ENCODE data around the gene VMA21.

VMA21 gene

GRCh38 chrX:151396042-151396824 lies 773 bp upstream of the VMA21 start:
- peaks cover 3% of the 10 kb centered on the region for H3K27me3 Mint-ChIP-seq (ENCODE audit: low read depth)
- H3K4me1 Mint-ChIP-seq = peaks cover 43% of the 10 kb centered on the region
- H3K4me3 Mint-ChIP-seq = peak overlapping the region; percentile 83 to 92 (median 90)
- H3K36me3 Mint-ChIP-seq (ENCODE audit: low read depth) = no peaks in the 10 kb centered on the region
- peaks cover 6% of the 10 kb centered on the region for H3K9me3 Mint-ChIP-seq
- H3K27ac Mint-ChIP-seq = peak overlapping the region; percentile 98 to 100 (median 99)
- TF ChIP-seq, protein P1, sequence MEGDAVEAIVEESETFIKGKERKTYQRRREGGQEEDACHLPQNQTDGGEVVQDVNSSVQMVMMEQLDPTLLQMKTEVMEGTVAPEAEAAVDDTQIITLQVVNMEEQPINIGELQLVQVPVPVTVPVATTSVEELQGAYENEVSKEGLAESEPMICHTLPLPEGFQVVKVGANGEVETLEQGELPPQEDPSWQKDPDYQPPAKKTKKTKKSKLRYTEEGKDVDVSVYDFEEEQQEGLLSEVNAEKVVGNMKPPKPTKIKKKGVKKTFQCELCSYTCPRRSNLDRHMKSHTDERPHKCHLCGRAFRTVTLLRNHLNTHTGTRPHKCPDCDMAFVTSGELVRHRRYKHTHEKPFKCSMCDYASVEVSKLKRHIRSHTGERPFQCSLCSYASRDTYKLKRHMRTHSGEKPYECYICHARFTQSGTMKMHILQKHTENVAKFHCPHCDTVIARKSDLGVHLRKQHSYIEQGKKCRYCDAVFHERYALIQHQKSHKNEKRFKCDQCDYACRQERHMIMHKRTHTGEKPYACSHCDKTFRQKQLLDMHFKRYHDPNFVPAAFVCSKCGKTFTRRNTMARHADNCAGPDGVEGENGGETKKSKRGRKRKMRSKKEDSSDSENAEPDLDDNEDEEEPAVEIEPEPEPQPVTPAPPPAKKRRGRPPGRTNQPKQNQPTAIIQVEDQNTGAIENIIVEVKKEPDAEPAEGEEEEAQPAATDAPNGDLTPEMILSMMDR (IDR thresholded peaks at IDR 0.05; ENCODE audit: unreplicated experiment in 3 of 3) = no peak

DNA sequence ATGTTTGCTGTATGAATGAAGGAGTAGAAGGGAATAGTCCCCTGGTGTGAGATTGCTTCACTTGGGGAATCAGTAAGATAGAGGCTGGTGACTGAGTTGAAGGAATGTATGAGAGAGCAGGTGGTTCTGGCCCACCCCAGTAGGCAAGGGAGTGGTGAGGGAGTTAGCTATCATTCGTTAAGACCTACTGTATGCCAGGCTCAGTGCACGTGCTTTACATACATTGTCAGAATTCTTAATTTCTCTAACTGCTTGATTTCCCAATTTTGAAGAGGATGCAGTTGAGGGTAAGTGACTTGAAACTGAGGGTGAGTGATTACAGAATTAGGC lies 700 bp downstream of the VMA21 start:
- TF ChIP-seq, protein P1 (IDR thresholded peaks at IDR 0.05; ENCODE audit: unreplicated experiment in 3 of 3) = no peak
- Mint-ChIP-seq H3K36me3 (ENCODE audit: low read depth) (no peaks in the 10 kb centered on the region), H3K4me3 (peak overlapping the region; percentile 82 to 93 (median 91)), H3K4me1 (peaks cover 43% of the 10 kb centered on the region), H3K27me3 (ENCODE audit: low read depth) (peaks cover 3% of the 10 kb centered on the region), H3K9me3 (peaks cover 3% of the 10 kb centered on the region), H3K27ac (peak overlapping the region; percentile 70 to 90 (median 89))

- Mint-ChIP-seq H3K9me3 (peaks cover 3% of the 10 kb centered on the region), H3K27ac (peak overlapping the region in 1 of 3 experiments; percentile 66), H3K4me1 (peaks cover 46% of the 10 kb centered on the region), H3K27me3 (ENCODE audit: low read depth) (peaks cover 3% of the 10 kb centered on the region), H3K4me3 (peak overlapping the region; percentile 82 to 93 (median 91)), H3K36me3 (ENCODE audit: low read depth) (peaks cover 2% of the 10 kb centered on the region)
- TF ChIP-seq, protein P1 (IDR thresholded peaks at IDR 0.05; ENCODE audit: unreplicated experiment in 3 of 3) = no peak
Observed at GRCh38 chrX:151398346-151398745, 1.3 kb downstream of the VMA21 start.

GRCh38 chrX:151402719-151403390 lies 5.8 kb downstream of the VMA21 start:
- Mint-ChIP-seq H3K4me3 (no peak overlapping the region), H3K27ac (no peak overlapping the region), H3K4me1 (peaks cover 27% of the 10 kb centered on the region), H3K9me3 (peaks cover 2% of the 10 kb centered on the region), H3K27me3 (ENCODE audit: low read depth) (no peaks in the 10 kb centered on the region), H3K36me3 (ENCODE audit: low read depth) (peaks cover 14% of the 10 kb centered on the region)
- TF ChIP-seq, protein P1 (IDR thresholded peaks at IDR 0.05; ENCODE audit: unreplicated experiment in 3 of 3) = no peak

DNA sequence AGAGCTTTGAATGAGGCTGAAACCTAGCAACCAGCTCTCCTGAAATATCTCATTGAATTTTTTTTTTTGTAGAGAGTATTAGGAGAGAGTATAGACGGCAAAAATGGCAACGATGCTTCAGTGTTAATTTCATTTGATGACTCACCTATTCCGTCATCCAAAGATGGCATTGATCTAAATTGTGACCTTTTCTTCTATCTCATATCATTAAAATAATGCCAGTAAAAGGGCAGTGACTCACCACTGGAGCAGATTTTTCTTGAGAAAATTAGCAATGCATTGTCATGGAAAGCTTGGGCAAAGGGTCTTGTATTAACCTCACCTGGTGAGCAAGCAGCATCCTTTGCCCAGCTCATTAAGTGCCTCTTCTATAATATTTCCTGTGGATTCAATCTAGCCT lies 19.6 kb downstream of the VMA21 start:
- H3K4me3 Mint-ChIP-seq = no peak overlapping the region
- H3K36me3 Mint-ChIP-seq (ENCODE audit: low read depth) = no peaks in the 10 kb centered on the region
- H3K9me3 Mint-ChIP-seq = peaks cover 6% of the 10 kb centered on the region
- no peak overlapping the region for H3K27ac Mint-ChIP-seq
- TF ChIP-seq, protein P1 (IDR thresholded peaks at IDR 0.05; ENCODE audit: unreplicated experiment in 3 of 3) = no peak
- no peaks in the 10 kb centered on the region for H3K27me3 Mint-ChIP-seq (ENCODE audit: low read depth)
- no peaks in the 10 kb centered on the region for H3K4me1 Mint-ChIP-seq

Data from nephron (organoid).